Embryonic facial prominence (tissue), 1 donor: ENCODE measurements around the gene RALGAPA2.

Experiments
- DNase-seq: peaks from one replicate; pipeline ENCODE4 v3.0.0-alpha.2; 2016; ENCODE audit errors: extremely low spot score

RALGAPA2 gene

DNA sequence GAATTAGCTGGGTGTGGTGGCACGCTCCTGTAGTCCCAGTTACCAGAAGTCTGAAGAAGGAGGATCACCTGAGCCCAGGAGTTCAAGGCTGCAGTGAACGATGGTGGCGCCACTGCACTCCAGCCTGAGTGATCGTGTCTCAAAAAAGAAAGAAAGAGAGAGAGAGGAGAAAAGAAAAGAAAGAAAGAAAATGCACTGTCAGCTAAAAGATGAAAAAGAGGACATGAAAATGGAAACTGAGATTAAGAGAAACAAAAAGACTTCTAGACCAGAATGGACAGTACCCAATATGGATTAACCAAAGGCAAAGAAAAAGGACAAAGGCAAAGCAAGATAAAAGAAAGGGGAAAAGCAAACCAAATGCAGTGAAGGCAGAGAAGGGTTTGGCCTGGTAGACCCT lies 9.0 kb upstream of the RALGAPA2 start:
- no peak for DNase-seq

DNA sequence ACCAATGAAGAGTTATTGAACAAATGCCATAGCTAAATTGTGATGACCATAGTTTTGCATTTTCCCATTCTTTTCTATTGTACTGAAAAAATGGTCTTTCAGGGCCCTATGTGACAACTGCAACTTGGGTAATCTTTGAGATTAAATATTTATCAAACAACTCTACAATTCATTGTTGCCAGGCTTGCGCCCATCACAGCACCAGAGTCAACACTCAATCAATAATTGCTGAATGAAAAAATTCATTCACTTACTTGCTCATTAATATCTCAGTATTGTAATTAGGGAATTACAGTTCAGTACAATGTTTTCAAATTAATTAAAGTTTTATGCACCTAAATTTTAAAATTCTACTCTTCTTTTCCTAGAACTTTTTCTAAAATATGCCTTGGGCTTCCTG lies 7.7 kb upstream of the RALGAPA2 start:
- DNase-seq = no peak

DNA sequence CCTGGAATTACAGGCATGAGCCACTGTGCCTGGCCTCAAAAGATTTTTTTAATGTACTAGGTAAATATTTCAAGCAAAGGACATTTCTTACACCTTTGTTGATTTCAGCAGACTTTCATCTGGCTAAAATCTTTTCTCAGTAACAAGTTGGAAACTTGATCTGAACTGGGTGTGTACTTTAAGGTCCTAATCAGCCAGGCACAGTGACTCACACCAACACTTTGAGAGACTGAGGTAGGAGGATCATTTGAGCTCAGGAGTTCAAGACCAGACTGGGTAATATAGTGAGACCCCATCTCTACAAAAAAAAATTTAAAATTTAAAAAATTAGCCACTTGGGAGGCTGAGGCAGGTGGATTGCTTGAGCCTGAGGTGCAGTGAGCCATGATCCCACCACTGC lies 7.0 kb upstream of the RALGAPA2 start:
- no peak for DNase-seq

DNA sequence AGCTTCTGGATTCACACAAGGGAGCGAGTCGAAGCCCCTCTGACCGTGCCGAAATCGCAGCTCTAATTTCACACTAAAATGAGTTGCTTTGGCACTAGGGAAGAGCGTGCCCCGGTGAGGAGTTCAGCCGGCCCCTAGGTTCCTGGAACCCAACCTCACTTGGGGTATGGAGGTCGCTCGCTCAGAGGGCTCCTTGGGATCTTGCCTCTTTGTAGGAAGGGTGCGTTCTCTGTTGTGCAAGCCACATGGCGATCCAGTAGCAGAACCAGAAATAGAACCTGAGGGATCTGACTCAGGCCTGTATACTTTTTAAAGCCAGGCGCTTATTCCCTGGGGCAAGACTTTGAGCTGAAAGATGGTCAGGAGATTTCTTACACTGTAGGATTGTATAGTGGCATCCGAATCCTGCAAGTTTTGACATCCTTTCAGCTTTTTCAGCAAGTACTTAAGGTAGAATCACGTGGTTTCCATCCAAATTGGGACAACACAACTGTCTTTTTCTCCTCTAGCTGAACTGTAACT lies 861 bp upstream of the RALGAPA2 start:
- DNase-seq = no peak

DNA sequence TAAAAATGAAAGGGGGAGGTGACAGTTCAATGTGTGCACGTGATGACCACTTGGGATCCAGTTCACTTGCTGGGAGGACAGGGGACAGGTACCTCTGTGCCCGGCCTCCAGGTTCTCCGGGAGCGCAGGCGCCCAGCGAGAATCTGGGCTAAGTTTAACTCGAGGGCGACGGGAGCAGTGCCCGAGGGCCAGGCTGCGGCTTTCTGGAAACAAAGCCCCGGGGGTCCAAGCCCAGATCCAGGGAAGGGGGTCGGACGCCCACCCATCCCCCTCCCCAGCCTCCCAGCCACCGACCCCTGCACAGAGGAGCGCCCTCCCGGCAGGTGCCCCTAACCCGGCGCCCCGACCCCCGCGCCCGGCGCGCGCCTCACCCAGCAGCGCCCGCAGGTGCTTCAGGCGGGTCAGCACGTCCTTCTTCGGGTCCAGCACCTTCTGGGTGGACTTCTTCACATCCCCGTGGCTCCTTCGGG lies 405 bp downstream of the RALGAPA2 start:
- no peak for DNase-seq

DNA sequence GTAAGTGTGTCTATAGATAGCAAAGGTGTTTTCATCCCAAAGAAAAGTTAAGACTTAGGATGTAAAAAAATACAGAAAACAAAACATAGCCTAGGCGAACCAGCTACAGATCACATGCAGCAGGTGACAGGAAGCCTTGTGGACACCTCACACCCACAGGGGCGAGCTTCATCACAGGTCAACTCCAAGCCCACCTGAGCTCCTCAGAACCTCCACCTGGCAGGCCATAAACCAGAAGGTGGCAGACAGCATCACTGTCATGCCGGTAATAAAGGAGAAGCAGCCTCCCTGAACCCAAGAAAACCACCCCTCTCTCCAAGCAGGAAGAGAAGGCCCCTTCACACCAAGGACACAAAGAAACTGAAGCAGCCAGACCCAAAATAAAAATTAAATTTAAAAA lies 1.0 kb downstream of the RALGAPA2 start:
- no peak for DNase-seq

DNA sequence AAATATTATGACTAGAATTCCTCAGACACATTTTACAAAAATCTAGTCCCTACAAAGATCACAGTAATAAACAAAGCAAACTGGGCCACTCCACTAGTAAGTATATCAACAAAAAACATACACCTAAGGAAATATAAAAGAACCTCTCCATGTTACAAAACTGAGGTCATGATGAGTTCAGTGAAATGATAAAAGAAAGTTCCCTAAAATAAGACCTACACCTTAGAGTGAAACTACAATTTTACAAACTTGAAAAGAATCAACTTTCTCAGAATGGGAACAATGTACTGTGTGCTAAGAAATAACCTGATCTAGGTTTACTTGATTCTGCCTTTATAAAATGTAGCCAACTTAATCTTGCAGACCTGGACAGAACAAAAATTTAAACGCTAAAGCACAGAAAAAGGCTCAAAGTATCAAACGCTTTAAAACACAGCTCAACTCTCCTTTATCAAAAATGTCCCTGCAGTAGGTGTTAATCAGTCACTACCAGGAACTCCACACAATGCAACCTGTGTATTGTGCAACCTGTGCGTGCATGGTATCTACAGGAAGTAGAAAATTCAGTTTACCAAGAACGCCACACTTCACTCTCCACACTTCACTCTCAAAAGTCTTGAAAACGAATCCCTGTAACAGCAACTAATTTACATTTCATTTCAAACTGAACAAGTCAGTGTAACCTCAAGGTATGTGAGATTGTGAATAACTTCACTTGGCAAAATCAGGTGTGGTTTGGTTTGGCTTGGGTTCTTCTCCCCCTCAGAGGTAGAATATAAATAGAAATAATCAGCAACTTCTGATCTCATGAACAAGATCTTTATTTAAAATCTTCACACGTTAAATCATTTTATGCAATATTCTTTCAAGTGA lies 1.8 kb downstream of the RALGAPA2 start:
- DNase-seq = no peak

DNA sequence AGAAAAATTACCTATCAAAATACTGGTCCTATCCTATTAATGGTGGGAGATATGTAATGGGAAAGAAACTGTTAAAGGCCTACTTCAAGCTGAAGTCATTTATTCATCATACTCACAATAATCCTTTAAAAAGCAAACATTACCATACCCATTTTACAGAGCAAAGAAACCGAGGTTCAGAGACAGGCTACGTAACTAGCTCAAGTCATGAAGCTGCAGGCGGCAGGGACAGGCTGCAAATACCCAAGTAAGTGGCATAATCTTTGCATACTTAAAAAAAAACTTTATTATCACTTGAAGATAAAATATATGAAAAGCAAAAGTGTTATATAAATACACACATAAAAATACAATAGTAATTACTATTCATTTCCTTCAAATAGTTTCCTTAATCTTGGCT lies 2.6 kb downstream of the RALGAPA2 start:
- no peak for DNase-seq

DNA sequence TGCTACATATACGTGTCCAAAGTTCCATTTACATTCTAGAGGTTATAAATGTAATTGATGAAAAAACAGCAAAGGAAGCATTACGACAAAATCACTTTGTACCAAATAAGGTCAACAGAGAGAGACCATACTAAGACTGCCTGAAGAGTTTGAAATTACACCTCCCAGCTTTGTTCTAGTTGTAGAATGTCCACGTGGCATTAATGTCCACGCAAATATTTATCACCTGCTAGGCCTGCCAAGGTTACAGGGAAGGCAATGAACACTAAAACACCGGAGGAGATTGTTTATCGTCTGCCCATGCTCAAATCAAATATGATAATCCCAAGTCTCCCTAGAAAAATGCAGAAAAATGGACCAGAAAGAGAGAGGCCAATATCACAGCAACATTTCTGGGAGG lies 6.2 kb downstream of the RALGAPA2 start:
- no peak for DNase-seq

DNA sequence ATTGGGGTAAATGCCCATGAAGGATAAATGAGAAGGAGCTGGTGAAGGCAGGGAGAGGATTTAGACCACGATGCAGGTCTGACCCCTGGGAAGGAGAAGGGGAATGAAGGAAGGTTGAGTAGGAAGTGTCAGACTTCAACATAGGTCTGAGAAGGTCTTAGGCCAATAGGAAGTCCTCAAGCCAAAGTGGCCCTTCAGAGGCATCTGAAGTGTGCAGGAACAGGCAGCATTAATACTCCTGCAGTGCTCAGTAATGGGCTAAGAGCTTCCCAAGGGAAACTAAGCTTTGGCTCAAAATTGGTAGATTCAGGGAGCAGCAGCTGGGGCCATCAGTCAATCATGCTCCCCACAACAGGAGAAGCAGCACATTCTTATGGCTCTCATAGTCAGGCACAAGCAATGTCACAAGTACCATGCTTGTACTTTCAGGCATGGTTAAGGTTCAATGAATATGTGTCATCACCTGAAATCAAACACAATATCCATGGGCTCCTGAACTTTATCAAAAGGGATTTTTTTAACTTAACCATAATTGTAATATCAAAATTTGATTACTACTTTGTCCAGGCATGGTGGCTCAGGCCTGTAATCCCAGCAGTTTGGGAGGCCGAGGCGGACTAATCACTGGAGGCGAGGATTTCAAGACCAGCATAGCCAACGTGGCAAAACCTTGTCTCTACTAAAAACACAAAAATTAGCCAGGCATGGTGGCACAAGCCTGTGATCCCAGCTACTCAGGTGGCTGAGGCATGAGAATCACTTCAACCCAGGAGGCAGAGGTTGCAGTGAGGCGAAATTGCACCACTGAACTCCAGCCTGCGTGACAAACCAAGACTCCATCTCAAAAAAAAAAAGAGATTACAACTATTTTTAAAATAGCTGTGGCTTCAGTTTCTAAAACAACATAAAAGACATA lies 9.9 kb downstream of the RALGAPA2 start:
- no peak for DNase-seq

DNA sequence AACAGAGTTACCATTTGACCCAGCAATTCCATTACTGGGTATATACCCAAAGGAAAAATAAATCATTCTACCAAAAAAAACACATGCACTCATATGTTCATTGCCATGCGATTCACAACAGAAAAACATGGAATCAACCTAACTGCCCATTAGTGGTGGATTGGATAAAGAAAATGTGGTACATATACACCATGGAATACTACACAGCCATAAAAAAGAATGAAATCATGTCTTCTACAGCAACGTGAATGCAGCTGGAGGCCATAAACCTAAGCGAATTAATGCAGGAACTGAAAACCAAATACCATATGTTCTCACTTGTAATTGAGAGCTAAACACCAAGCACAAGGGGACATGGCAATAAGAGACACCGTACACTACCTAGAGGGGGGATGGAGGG lies 12.5 kb downstream of the RALGAPA2 start:
- no peak for DNase-seq

DNA sequence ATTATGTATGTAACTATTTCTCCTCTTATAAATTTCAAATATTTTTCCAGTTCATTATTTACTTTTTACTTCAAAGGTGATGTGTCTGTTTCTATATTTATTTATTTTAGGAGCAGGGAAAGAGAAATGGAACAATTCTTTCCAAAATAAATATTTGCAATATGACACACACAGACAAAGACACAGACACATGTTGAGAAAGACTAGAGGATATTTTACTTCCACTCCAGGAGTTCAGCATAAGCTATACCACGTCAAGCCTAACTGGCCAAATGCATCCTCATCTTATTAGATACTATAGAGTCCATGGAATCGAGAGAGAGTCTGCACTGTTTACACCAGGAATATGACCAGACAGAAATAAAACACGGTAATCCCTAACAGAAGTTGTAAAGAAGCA lies 13.3 kb downstream of the RALGAPA2 start:
- DNase-seq = no peak

DNA sequence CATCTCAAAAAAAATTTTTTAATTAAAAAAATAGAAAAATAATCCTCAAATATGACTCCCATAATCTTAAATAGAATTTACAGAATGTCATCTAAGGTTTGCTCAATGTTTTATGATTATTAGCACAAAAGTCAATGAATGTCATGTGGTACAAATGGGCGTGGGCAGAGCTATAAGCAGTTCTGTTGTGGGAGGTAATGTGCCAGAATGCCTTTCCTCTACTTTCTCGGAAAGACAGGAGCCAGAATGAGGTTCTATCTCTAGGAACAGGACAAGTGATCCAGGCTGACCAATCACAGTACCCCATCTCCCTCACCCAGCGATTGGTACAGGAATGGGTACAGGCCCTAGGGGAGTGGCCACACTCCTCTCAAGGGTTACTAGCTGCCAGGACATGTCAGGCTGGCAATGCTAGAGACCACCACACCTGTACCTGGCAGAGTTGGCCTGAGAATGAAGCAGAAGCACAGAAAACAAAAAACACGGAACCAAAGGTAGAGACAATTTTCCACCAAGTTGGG lies 15.1 kb downstream of the RALGAPA2 start:
- DNase-seq = no peak

DNA sequence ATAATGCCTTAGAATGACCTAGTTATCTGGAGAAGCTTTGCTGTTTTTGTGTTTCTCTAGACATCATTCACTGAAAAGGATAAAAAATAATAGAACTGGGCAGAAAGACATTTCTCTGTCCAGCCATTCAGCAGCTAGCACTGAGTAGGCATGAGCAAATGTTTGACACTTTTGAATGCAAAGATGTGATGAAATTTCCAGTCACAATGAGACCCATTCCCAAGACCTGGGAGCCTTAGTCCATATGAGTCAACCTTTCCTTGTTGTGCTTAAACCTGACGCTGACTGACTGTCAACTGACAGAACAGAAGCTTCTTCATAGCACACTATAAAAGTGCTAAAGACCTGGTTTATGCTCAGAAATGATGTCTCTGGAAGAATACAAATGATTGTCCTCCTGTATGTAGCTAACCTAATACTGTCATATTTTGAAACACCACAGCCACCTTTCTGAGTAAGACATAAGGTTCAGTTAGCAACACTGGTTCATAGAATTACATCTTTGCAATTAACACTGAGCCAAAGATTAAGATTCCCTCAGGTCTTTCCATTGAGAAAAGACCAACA lies 17.1 kb downstream of the RALGAPA2 start:
- no peak for DNase-seq

DNA sequence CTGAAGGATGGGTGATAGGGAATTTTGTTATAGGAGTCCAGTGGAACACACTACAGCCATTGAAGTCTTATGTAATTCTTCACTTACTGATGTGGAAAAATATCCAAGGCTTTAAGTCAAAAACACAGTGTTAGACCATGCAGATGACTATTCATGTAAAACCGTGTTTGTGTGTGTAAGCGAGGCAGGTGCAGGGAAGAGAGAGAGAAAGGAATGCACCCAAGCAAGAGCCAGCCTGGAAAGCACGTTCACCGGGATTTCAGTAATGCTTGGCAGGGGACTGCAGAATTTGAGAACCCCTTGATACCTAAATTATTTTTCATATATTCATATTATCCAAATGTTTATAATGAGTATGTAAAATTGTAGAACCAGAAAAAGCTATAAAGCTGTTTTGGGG lies 17.9 kb downstream of the RALGAPA2 start:
- DNase-seq = no peak

DNA sequence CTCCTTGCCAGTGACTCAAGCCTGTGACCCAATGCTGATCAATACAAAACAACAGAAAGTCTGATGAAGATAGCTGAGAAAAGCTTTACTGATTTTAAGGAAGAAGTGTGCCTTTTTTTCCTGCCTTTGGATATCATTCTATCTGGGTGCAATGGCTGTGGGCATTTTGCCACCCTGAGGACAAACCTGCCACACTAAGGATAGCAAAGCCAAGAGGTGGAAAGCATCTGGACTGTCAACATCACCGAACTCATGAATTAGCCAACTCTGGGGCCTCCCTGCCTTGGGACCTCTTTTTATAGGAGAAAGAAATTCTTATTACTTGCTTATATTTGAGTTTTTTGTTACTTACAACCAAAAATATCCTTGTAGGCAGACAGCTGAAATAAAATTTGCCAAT lies 19.9 kb downstream of the RALGAPA2 start:
- DNase-seq = no peak

DNA sequence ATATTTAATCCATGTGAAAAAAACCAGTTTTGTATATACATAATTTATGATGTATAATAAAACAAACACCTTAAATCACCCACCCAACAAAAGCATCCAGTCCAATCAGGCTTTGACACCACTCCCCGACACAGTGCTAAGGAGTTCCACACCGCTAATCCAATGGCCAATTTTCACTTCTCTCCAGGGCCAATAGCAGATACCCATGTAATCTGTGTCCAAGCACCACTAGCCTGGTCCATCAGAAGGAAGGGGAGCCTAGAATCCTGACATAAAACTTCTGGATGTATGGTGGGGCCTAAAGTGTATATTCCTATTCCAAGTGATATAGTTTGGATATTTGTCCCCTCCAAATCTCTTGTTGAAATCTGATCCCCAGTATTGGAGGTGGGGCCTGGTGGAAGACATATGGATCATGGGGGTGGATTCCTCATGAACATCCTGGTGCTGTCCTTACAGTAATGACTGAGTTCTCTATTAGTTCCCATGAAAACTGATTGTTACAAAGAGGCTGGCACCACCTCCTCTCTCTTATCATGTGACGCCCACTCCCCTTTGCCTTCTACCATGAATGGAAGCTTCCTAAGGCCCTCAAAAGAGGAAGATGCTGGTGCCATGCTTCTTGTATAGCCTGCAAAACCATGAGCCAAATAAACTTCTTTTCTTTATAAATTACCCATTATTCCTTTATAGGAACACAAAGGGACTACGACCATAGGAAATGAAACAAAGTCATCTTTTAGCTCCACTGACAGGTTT lies 20.8 kb downstream of the RALGAPA2 start:
- no peak for DNase-seq

DNA sequence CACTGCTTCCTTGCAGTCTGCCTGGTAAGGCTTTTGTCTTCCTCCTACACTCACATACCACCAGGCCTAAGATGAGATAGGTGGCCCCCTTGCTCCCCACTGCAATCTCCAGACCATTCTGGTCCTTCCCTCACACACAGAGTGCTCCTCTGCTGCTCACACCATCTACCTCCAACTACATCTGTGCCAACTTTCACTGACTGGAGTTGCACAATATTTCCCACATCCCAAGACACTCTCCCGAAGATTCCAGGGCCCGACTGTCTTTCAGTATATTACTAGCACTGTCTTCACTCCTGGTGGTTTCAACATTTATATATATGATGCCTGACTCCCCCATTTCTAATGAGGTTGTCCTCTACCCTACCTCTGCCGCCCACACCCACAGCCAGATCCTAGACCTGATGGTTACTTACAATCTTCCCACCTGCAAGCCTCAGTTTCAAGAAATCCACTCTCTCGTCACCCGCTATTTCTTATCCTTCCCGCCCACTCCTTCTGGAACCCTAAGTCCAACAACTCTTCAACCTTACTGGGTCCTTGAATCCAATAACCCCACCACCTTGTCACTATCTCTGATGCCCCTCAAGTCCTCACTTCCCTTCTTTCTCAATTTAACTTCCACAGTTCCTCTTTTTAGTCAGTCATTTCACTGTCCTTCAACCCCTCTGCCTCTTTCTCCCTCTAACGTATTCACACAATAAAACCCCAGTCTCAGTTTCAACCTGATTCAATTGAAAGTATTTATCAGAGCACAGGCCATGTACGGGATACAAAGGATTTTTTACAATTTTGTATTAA lies 21.6 kb downstream of the RALGAPA2 start:
- DNase-seq = no peak

DNA sequence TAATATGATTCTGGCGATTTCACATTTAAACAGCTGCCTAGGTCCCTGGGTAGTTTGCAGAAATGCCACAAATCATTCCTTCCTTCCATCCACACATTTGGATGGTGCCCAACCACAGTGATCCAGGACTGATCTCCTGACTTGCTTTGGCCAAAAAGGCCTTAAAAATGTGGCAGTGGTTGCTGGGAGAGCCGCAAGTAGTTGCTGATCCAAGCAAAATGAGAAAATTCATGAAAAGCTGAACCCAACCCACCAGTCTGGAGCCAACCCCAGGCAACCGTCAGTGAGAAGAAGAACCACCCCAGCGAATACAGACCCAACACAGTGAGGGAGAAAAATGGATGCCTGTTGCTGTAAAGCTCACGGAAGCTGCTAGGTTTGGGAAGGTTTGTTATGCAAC lies 25.1 kb downstream of the RALGAPA2 start:
- no peak for DNase-seq

DNA sequence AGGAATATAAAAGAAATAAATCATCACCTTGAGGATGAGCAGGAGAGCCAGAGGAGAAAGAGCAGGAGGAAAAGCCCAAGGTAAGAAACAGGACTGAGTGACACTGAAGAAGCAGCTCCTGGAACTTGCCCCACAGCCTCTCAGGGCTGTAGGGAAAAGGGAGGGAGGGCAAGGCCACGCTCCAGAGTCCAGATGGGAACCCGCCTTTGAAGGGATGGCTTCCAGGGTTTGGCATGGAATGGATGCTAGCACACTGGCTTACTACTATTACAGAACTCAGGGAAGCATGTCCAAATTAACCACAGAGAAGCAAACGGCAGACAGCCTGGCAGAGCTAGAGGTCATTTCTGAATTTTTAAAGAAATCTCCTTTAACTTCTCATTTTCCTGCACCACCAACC lies 26.8 kb downstream of the RALGAPA2 start:
- DNase-seq = no peak
